CD8-positive, alpha-beta memory T cell (primary cell): ENCODE measurements around the gene TPP2. TPM values are rescaled to one million over a fixed set of nuclear protein-coding genes. Genes with fewer than 3 reads are reported as not detected.

Experiments used
- CTCF ChIA-PET: fragments of 350-600 bp; sonication (Branson Sonifier 250); formaldehyde crosslinking; loops from one replicate; lab custom pipeline; 2021; ENCODE audit warnings: antibody characterized with exemption; lab: Charles Lee
- POLR2A ChIA-PET: fragments of 350-600 bp; sonication (Branson Sonifier 250); formaldehyde crosslinking; loops from one replicate; lab custom pipeline; 2021; ENCODE audit warnings: antibody characterized with exemption; lab: Charles Lee
- DNase-seq, 5 donors: peaks; one replicate each; pipeline versions ENCODE4 v3.0.0 to v3.0.0-alpha.2; 2020 to 2022; ENCODE audit warnings: mixed read lengths in 1 of 5
- H3K27ac ChIP-seq: one replicate; pipeline ENCODE4 v1.7.0; 2013; ENCODE audit warnings: low read depth, mild to moderate bottlenecking, low read length, moderate library complexity
- H3K27me3 ChIP-seq: 2 replicates; pipeline ENCODE4 v1.7.0; 2013; ENCODE audit warnings: low read length, mild to moderate bottlenecking; ENCODE audit not compliant: insufficient read depth, poor library complexity, severe bottlenecking
- H3K36me3 ChIP-seq: 2 replicates; pipeline ENCODE4 v1.7.0; 2013; ENCODE audit warnings: mild to moderate bottlenecking, low read length, moderate library complexity; ENCODE audit not compliant: insufficient read depth
- H3K4me1 ChIP-seq: 2 replicates; pipeline ENCODE4 v1.7.0; 2013; ENCODE audit warnings: mild to moderate bottlenecking, low read length, moderate library complexity; ENCODE audit not compliant: insufficient read depth
- H3K4me3 ChIP-seq: 2 replicates; pipeline ENCODE4 v1.7.0; 2013; ENCODE audit warnings: mild to moderate bottlenecking, low read length
- H3K9me3 ChIP-seq: 2 replicates; pipeline ENCODE4 v1.7.0; 2013; ENCODE audit warnings: mild to moderate bottlenecking, low read length
- H3K27ac Mint-ChIP-seq, 8 donors: one replicate each; pipeline ENCODE4 v1.8.0; 2020 to 2021; ENCODE audit warnings: mixed read lengths in 8 of 8, mild to moderate bottlenecking in 6 of 8, inconsistent platforms in 3 of 8, moderate library complexity in 3 of 8
- H3K27me3 Mint-ChIP-seq, 2 donors: one replicate each; pipeline ENCODE4 v1.8.0; 2020 to 2021; ENCODE audit warnings: mixed read lengths in 2 of 2, mild to moderate bottlenecking in 1 of 2, moderate library complexity in 1 of 2
- H3K36me3 Mint-ChIP-seq, 3 donors: one replicate each; pipeline ENCODE4 v1.8.0; 2020 to 2021; ENCODE audit warnings: mixed read lengths in 3 of 3, inconsistent platforms in 1 of 3, mild to moderate bottlenecking in 1 of 3
- H3K4me1 Mint-ChIP-seq, 3 donors: one replicate each; pipeline ENCODE4 v1.8.0; 2020 to 2021; ENCODE audit warnings: mixed read lengths in 3 of 3, inconsistent platforms in 1 of 3, mild to moderate bottlenecking in 1 of 3
- H3K4me3 Mint-ChIP-seq, 7 donors: one replicate each; pipeline ENCODE4 v1.8.0; 2020 to 2021; ENCODE audit warnings: mixed read lengths in 7 of 7, mild to moderate bottlenecking in 6 of 7, moderate library complexity in 4 of 7, inconsistent platforms in 2 of 7
- H3K9me3 Mint-ChIP-seq, 5 donors: one replicate each; pipeline ENCODE4 v1.8.0; 2020 to 2022; ENCODE audit warnings: mixed read lengths in 5 of 5, mild to moderate bottlenecking in 3 of 5, moderate library complexity in 2 of 5, inconsistent platforms in 1 of 5
- polyA plus RNA-seq: library from polyadenylated mRNA; unstranded; fragments of 300-500 nt; fragmentation: Illumina TruSeq; gene quantifications from one replicate; pipeline ENCODE4 v1.2.3, GENCODE V29; 2021
- total RNA-seq, 2 experiments: library from RNA; stranded (reverse); gene quantifications; one replicate each; pipeline ENCODE4 v1.2.3, GENCODE V29; 2021

The TPP2 gene
- total and polyA plus RNA-seq, 3 experiments from 2014 or later = 63.5 to 77.7 (median 74.0) TPM

GRCh38 chr13:102582256-102582655 lies 14.5 kb upstream of the TPP2 start:
- peak overlapping the region in 5 of 8 donors; percentile 7 to 52 (median 9) for H3K27ac Mint-ChIP-seq
- H3K27ac ChIP-seq = no peak overlapping the region
- no peak overlapping the region for H3K4me3 Mint-ChIP-seq

GRCh38 chr13:102584434-102584833 lies 12.4 kb upstream of the TPP2 start:
- POLR2A ChIA-PET = no interaction called here
- no peak overlapping the region for H3K4me3 ChIP-seq
- H3K36me3 Mint-ChIP-seq = peaks cover 0 to 2% (median 0%) of the 10 kb centered on the region in 3 donors

More at GRCh38 chr13:102582256-102582655, 14.5 kb upstream of the TPP2 start:
- no peaks in the 10 kb centered on the region for H3K9me3 Mint-ChIP-seq
- H3K27me3 Mint-ChIP-seq = peaks cover 13 to 19% of the 10 kb centered on the region in 2 donors
- ChIA-PET POLR2A (interaction anchor here (0.9 to 1.7 kb wide), 2 partner anchors 15 to 264 kb away, joined by 4 to 10 read pairs; partner anchors contain the start of genes ERCC5 and TPP2), CTCF (interaction anchor here (1.1 to 7.8 kb wide), 6 partner anchors 12 to 288 kb away, joined by 3 to 72 read pairs (median 7); partner anchors contain the start of genes ERCC5 and TPP2)
- no peaks in the 10 kb centered on the region for H3K36me3 ChIP-seq
- peaks cover 13 to 17% (median 16%) of the 10 kb centered on the region in 3 donors for H3K4me1 Mint-ChIP-seq
- peaks cover 8% of the 10 kb centered on the region for H3K4me1 ChIP-seq
- H3K9me3 ChIP-seq = no peaks in the 10 kb centered on the region
- DNase-seq = no peak
- peaks cover 0 to 4% (median 0%) of the 10 kb centered on the region in 3 donors for H3K36me3 Mint-ChIP-seq
- no peak overlapping the region for H3K4me3 ChIP-seq
- H3K27me3 ChIP-seq = no peaks in the 10 kb centered on the region

GRCh38 chr13:102586615-102587014 lies 10.2 kb upstream of the TPP2 start:
- H3K27ac Mint-ChIP-seq = no peak overlapping the region
- no peak overlapping the region for H3K27ac ChIP-seq
- no peaks in the 10 kb centered on the region for H3K9me3 Mint-ChIP-seq
- H3K36me3 ChIP-seq = no peaks in the 10 kb centered on the region
- peaks cover 0 to 2% (median 0%) of the 10 kb centered on the region in 3 donors for H3K36me3 Mint-ChIP-seq
- no peaks in the 10 kb centered on the region for H3K27me3 ChIP-seq
- H3K27me3 Mint-ChIP-seq = peaks cover 1 to 12% of the 10 kb centered on the region in 2 donors
- no peak for DNase-seq
- peaks cover 11% of the 10 kb centered on the region for H3K4me1 ChIP-seq
- ChIA-PET CTCF (interaction anchor here (1.5 kb wide), 1 partner anchor 214 kb away, joined by 6 read pairs; no protein-coding TSS in a partner anchor), POLR2A (no interaction called here)
- no peak overlapping the region for H3K4me3 ChIP-seq
- peaks cover 11 to 22% (median 21%) of the 10 kb centered on the region in 3 donors for H3K4me1 Mint-ChIP-seq
- H3K9me3 ChIP-seq = no peaks in the 10 kb centered on the region
- H3K4me3 Mint-ChIP-seq = no peak overlapping the region

More at GRCh38 chr13:102584434-102584833, 12.4 kb upstream of the TPP2 start:
- CTCF ChIA-PET = interaction anchor here (2.3 to 7.8 kb wide), 2 partner anchors 10 to 216 kb away, joined by 8 to 72 read pairs; partner anchors contain the start of gene TPP2
- Histone ChIP-seq H3K9me3 (no peaks in the 10 kb centered on the region), H3K36me3 (no peaks in the 10 kb centered on the region), H3K27ac (no peak overlapping the region), H3K4me1 (peaks cover 8% of the 10 kb centered on the region), H3K27me3 (no peaks in the 10 kb centered on the region)
- H3K27me3 Mint-ChIP-seq = peaks cover 6 to 19% of the 10 kb centered on the region in 2 donors
- peak overlapping the region in 1 of 8 donors; percentile 7 for H3K27ac Mint-ChIP-seq
- H3K4me3 Mint-ChIP-seq = no peak overlapping the region
- peaks cover 13 to 23% (median 19%) of the 10 kb centered on the region in 3 donors for H3K4me1 Mint-ChIP-seq
- H3K9me3 Mint-ChIP-seq = no peaks in the 10 kb centered on the region
- DNase-seq = no peak

- H3K4me3 ChIP-seq = no peak overlapping the region
- H3K36me3 ChIP-seq = no peaks in the 10 kb centered on the region
- Mint-ChIP-seq H3K4me3 (peak overlapping the region in 1 of 7 donors; percentile 25), H3K27ac (peak overlapping the region in 2 of 8 donors; percentile 3 to 76), H3K4me1 (peaks cover 11 to 21% (median 20%) of the 10 kb centered on the region in 3 donors), H3K9me3 (no peaks in the 10 kb centered on the region), H3K27me3 (peaks cover 1 to 12% of the 10 kb centered on the region in 2 donors), H3K36me3 (peaks cover 0 to 2% (median 2%) of the 10 kb centered on the region in 3 donors)
- H3K27me3 ChIP-seq = no peaks in the 10 kb centered on the region
- ChIA-PET POLR2A (interaction anchor here (0.6 kb wide), 1 partner anchor 9 kb away, joined by 4 read pairs; the partner anchor contains the start of gene TPP2), CTCF (no interaction called here)
- H3K4me1 ChIP-seq = peaks cover 8% of the 10 kb centered on the region
- DNase-seq = no peak
- H3K27ac ChIP-seq = no peak overlapping the region
- H3K9me3 ChIP-seq = no peaks in the 10 kb centered on the region
These were observed 8.9 kb upstream of the TPP2 start for GRCh38 chr13:102587916-102588315.

GRCh38 chr13:102589301-102589822 lies 7.4 kb upstream of the TPP2 start:
- Histone ChIP-seq H3K27ac (no peak overlapping the region), H3K36me3 (no peaks in the 10 kb centered on the region), H3K9me3 (no peaks in the 10 kb centered on the region), H3K4me1 (peaks cover 12% of the 10 kb centered on the region), H3K4me3 (no peak overlapping the region), H3K27me3 (no peaks in the 10 kb centered on the region)
- H3K4me1 Mint-ChIP-seq = peaks cover 16 to 28% (median 25%) of the 10 kb centered on the region in 3 donors
- H3K36me3 Mint-ChIP-seq = peaks cover 0 to 2% (median 0%) of the 10 kb centered on the region in 3 donors
- POLR2A ChIA-PET = no interaction called here
- DNase-seq = no peak
- H3K9me3 Mint-ChIP-seq = no peaks in the 10 kb centered on the region
- H3K27ac Mint-ChIP-seq = no peak overlapping the region
- no peak overlapping the region for H3K4me3 Mint-ChIP-seq
- CTCF ChIA-PET = interaction anchor here (1.0 to 2.9 kb wide), 6 partner anchors 9 to 256 kb away, joined by 3 to 20 read pairs (median 3); no protein-coding TSS in a partner anchor
- peaks cover 1 to 10% of the 10 kb centered on the region in 2 donors for H3K27me3 Mint-ChIP-seq

- H3K36me3 ChIP-seq = no peaks in the 10 kb centered on the region
- no peaks in the 10 kb centered on the region for H3K9me3 Mint-ChIP-seq
- H3K27ac Mint-ChIP-seq = peak overlapping the region; percentile 88 to 100 (median 96)
- ChIA-PET POLR2A (interaction anchor here (0.6 to 2.3 kb wide), 10 partner anchors 10 to 254 kb away, joined by 3 to 31 read pairs (median 5); partner anchors contain the start of genes ERCC5 and TEX30), CTCF (interaction anchor here (0.8 to 8.2 kb wide), 26 partner anchors 10 to 283 kb away, joined by 3 to 72 read pairs (median 5); partner anchors contain the start of genes BIVM, ERCC5, POGLUT2 and TEX30)
- H3K27ac ChIP-seq = peak overlapping the region; percentile 88
- no peaks in the 10 kb centered on the region for H3K9me3 ChIP-seq
- peak; percentile 58 to 84 (median 67) for DNase-seq
- H3K27me3 Mint-ChIP-seq = no peaks in the 10 kb centered on the region
- H3K4me3 ChIP-seq = peak overlapping the region; percentile 89
- H3K4me1 Mint-ChIP-seq = peaks cover 32 to 43% (median 42%) of the 10 kb centered on the region in 3 donors
- H3K4me3 Mint-ChIP-seq = peak overlapping the region; percentile 89 to 99 (median 94)
- peaks cover 0 to 13% (median 0%) of the 10 kb centered on the region in 3 donors for H3K36me3 Mint-ChIP-seq
- peaks cover 26% of the 10 kb centered on the region for H3K4me1 ChIP-seq
- H3K27me3 ChIP-seq = no peaks in the 10 kb centered on the region
These were observed 4.6 kb upstream of the TPP2 start for GRCh38 chr13:102591988-102592781.

GRCh38 chr13:102593466-102593865 lies 3.3 kb upstream of the TPP2 start:
- H3K9me3 ChIP-seq = no peaks in the 10 kb centered on the region
- ChIA-PET POLR2A (interaction anchor here (1.0 to 5.1 kb wide), 4 partner anchors 9 to 253 kb away, joined by 3 to 171 read pairs (median 8); partner anchors contain the start of gene ERCC5), CTCF (interaction anchor here (1.8 to 8.2 kb wide), 3 partner anchors 11 to 207 kb away, joined by 6 to 72 read pairs (median 17); no protein-coding TSS in a partner anchor)
- no peaks in the 10 kb centered on the region for H3K27me3 Mint-ChIP-seq
- H3K4me3 Mint-ChIP-seq = peak overlapping the region in 5 of 7 donors; percentile 46 to 98 (median 92)
- DNase-seq = no peak
- H3K27me3 ChIP-seq = no peaks in the 10 kb centered on the region
- H3K9me3 Mint-ChIP-seq = no peaks in the 10 kb centered on the region
- peaks cover 37 to 45% (median 45%) of the 10 kb centered on the region in 3 donors for H3K4me1 Mint-ChIP-seq
- H3K4me3 ChIP-seq = no peak overlapping the region
- H3K27ac Mint-ChIP-seq = peak overlapping the region; percentile 84 to 100 (median 96)
- H3K36me3 ChIP-seq = no peaks in the 10 kb centered on the region
- peaks cover 30% of the 10 kb centered on the region for H3K4me1 ChIP-seq
- peaks cover 0 to 22% (median 0%) of the 10 kb centered on the region in 3 donors for H3K36me3 Mint-ChIP-seq
- no peak overlapping the region for H3K27ac ChIP-seq
